Measurements from ENCODE around the gene DUOXA2.
"Not testable (repeated sequence)": the region's sequence is repeated elsewhere in the genome, so short reads cannot be mapped to it uniquely, and the experiment has no call there.

DNA sequence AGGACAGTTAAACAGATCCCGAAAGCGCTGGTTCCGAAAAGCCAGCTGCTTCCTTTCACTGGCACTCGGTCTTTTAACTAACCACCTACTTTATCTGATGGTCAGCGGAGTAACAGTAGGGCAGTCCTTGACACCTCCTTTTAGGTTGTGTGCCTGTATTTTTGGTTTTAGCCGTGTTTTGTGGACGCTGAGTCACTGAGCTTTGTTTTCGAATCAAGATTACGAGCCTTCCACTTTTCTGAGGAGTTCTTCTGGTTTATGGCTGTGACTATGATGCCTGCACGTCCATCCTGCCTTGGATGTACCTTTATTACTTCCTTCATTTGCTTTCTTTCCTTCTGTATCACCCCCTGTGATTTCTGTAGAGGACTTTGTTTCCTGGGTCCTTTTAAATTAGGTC, 31.7 kb upstream of the DUOXA2 start:
- TF ChIP-seq, protein P1, sequence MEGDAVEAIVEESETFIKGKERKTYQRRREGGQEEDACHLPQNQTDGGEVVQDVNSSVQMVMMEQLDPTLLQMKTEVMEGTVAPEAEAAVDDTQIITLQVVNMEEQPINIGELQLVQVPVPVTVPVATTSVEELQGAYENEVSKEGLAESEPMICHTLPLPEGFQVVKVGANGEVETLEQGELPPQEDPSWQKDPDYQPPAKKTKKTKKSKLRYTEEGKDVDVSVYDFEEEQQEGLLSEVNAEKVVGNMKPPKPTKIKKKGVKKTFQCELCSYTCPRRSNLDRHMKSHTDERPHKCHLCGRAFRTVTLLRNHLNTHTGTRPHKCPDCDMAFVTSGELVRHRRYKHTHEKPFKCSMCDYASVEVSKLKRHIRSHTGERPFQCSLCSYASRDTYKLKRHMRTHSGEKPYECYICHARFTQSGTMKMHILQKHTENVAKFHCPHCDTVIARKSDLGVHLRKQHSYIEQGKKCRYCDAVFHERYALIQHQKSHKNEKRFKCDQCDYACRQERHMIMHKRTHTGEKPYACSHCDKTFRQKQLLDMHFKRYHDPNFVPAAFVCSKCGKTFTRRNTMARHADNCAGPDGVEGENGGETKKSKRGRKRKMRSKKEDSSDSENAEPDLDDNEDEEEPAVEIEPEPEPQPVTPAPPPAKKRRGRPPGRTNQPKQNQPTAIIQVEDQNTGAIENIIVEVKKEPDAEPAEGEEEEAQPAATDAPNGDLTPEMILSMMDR (conservative IDR thresholded peaks at IDR 0.05 in 1 of 2, IDR thresholded peaks at IDR 0.05 in 1 of 2; ENCODE audit: extremely low read depth in 1 of 2, insufficient read depth in 1 of 2, low read depth in 1 of 2, low read length in 2 of 2), result not testable (repeated sequence)
- not testable (repeated sequence) for TF ChIP-seq EZH2 (IDR thresholded peaks at IDR 0.05; ENCODE audit: borderline replicate concordance, low read length)

Data from mammary epithelial cell (primary cell).